NCI-H82 (cell line): Measurements from ENCODE around the gene KCNA2.
A peak's percentile ranks its signal among the peaks of the same experiment; 100 is the strongest.

Experiments
- DNase-seq: peaks from one replicate; lab custom pipeline; 2025; lab: John Stamatoyannopoulos, UW

The KCNA2 gene

DNA sequence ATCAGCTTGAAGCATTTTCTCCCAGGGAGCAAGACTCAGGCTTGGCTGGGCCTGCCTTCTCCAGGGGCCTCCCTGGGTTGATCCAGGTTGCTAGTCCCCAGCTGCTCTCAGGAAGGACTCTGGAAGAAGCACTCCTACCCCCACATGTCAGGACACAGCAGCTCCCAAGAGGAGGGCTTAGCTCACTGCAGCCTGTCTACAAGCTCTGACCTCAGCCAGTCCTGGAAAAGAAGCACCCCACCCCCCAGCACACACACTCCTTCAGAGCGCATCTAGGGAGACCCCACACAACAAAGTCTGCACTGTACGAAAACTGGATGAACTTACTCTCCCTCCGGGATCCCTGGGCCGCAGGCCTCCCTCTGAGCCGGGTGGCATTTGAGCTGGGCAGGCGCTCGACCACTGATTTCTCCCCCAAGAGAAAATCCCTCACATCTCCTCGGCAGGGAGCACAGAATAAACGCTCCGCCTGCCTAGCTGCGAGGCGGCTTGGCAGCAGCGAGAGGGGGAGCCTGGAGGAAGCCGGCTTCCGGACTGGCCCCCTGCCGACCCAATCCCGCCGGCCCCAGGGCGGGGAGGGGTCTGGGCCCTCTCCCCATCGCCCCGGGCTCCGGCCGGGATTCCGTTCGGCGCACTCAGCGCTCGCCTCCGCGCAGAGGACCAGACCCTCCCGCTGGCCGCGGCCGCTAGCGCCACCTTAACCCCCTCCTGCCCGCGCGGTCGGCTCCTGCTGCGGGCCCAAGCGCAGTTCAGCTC lies at the start of gene KCNA2:
Gene KCNA2 (minus strand): TSS at position 458 of the 756 bp plus-strand sequence. CDS start 1,576 bp downstream, outside the sequence.
- DNase-seq = peak; percentile 63

- DNase-seq = no peak
Measured at GRCh38 chr1:110650609-110651008, 44.5 kb upstream of the KCNA2 start.

DNA sequence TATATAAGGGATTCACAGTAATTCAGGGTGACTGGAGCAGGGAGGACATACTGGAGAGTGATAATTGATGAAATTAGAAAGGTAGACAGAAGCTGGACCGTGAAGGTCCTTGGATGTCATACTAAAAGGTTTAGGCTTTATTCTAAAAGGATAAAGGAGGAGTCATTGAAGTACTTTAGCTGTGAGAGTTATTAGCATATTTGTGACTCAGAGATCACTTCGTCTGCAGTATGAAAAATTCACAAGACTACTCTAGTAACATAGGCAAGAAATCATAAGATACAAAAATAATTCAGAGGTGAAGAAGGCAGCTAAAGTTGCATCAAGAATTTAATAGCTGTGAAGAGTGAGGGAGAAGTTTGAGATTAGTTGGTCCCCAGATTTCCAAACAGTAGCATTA lies 42.3 kb upstream of the KCNA2 start:
- DNase-seq = no peak

DNA sequence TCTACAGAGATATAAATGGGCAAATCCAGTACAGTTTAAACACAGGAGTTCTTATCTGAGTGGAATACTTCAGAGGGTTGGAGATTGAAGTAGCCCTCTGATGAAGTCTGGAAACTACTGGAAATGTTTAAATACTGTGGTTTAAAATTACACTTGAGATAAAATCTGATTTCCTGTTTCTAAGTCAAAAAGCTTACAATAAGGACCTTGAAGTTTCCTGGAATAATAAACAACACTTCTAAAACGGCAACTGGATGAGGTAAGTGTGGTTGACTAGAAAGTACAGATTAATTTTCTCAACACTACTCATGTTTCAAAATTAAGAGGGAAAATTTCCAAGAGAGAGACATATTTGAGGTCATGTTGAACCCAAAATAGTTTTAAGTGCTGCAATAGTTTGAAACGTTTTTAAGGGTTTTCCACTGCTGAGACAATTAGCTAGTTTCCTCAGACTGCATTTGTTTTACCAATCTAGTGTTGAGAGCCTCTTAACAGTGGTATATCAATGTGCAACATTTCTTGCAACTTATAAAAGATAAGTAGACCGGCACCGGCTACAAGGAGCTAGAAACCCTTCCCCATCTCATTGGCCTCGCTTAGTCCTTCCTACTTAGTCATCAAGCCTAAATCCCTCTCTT lies 41.2 kb upstream of the KCNA2 start:
- no peak for DNase-seq

GRCh38 chr1:110645821-110646735 lies 39.9 kb upstream of the KCNA2 start:
- DNase-seq = peak; percentile 90

DNA sequence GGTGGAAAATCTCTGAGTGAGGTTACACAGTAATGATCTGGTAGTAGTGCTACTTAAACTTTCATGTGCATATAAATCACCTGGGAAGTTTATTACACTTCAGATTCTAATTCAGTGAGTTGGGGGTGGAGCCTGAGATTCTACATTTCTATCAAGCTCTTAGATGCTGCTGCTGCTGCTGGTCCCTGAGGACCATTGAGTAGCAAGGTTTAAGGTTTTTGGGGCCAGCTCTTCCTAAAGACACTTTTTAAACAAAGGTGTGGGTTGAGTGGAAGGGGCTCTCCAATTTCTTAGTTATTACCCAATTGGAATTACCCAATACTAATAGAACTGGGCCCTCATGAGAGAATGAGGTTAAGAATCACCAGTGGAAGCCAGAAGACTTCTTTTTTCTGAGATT lies 39.1 kb upstream of the KCNA2 start:
- no peak for DNase-seq

- DNase-seq = no peak
Measured at GRCh38 chr1:110643879-110644472, 37.8 kb upstream of the KCNA2 start.

- DNase-seq = no peak
Measured at GRCh38 chr1:110639724-110640386, 33.7 kb upstream of the KCNA2 start.

GRCh38 chr1:110638556-110638955 lies 32.4 kb upstream of the KCNA2 start:
- no peak for DNase-seq

- DNase-seq = peak; percentile 57
Measured at GRCh38 chr1:110638058-110638457, 31.9 kb upstream of the KCNA2 start.

GRCh38 chr1:110637475-110637874 lies 31.3 kb upstream of the KCNA2 start:
- no peak for DNase-seq

DNA sequence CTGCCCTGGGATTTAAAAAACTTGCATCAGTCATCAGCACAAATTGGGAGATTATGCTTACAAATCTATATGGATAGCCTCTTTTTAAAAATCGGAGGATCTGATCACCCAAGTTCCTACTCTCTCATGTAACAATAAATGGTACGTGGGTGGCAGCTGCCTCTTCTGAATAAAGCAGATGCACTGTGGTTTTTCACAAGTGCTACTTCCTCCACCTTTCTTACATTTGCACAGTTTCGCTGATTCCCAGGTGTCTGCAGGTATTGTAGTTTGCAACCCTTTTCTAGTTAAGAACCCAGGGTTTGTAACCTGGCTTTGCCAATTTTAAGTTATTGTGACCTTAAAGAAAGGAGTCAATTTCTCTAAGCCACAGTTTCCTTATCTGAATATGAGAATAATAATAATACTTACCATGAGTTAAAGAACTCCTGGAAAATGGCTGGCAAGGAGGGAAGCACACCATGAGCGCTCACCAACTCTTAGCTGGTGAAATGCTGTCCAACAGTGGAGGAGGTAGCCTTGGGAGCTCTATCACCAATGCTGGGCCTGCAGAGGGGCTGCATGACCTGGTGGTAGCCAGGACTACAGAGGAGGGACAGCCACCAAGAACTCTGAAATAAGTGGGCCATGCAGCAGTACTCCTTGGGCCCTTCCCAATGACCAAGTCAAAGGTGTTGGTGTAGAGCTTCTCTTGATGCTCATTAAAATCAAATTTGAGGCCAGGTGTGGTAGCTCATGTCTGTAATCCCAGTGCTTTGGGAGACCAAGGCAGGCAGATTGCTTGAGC lies 30.2 kb upstream of the KCNA2 start:
- no peak for DNase-seq

DNA sequence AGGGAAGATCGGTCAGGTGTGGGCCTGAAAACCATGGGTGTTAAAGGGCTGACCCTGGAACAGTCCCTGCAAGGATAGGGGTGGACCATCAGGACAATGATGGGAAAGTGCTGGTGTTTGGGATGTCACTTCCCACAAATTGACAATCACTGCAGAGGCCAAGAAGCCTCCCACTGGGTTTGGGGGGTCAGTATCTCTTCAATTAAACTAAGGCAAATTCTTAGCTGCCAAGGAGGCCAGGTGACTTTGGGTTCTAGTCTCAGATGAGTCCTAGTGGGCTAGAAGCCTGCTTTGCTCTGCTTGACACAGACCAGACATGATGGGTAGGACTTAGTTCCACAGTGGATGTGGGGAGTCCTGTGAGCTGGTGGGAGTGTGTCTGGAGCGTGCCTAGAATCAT lies 29.3 kb upstream of the KCNA2 start:
- no peak for DNase-seq

DNA sequence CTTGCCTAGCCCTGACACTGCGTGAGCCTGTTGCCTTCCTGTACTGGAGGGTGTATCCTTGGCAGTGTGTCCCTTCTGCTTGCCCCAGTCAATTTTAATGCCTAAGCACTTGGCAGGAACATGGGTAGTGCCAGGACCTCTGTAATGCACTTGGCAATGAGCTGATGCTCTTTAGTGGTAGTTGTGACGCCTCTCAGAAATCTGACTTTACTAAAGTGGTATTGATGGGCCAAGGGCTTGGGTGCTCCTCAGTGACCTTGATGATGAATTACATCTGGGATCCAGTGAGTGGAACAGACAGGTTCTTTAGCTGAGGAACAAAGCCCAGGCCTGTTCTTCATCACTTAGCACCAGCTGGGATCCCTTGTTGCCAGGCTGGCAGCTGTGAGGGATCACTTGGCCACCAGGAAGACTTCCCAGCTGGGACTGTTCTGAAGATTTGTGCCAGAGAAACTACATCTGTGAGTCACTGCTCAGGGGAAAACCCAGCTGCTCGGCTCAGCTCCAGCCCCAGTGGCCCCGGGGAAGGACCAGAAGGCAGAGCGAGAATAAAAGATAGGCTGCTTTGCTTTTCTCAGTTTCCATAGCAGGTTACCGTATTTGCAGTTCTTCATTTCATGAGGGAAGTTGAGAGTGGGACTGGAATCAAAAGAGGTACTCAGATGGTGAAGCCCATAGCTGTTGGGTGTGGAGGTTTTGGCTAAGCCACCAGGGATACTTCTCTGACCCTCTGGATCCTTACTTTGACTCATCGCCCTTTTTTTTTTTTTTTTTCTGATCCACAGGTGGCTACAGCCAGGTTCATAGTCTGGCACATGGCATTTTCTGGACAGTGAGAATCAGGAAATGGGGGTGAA lies 28.5 kb upstream of the KCNA2 start:
- DNase-seq = peak; percentile 12

GRCh38 chr1:110634086-110634454 lies 27.9 kb upstream of the KCNA2 start:
- DNase-seq = no peak

DNA sequence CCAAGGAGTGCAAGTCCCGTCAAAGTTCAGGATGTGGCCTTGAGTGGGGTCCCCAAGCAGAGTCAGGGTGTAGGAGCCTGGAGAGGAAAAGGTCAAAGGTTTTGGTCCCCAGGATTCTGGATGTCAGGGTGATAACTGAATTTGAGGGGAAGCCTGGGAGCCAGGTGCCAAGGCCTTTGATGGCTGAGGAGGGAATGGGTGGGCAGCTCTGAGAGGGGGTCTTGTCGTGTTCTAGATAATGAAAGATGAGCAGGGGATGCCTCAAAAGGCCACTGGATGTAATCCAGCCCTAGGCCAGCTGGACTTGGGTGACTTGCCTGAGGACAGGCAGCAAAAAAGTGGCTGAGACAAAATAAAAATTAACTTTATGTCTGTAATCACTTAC lies 27.5 kb upstream of the KCNA2 start:
- DNase-seq = no peak

DNA sequence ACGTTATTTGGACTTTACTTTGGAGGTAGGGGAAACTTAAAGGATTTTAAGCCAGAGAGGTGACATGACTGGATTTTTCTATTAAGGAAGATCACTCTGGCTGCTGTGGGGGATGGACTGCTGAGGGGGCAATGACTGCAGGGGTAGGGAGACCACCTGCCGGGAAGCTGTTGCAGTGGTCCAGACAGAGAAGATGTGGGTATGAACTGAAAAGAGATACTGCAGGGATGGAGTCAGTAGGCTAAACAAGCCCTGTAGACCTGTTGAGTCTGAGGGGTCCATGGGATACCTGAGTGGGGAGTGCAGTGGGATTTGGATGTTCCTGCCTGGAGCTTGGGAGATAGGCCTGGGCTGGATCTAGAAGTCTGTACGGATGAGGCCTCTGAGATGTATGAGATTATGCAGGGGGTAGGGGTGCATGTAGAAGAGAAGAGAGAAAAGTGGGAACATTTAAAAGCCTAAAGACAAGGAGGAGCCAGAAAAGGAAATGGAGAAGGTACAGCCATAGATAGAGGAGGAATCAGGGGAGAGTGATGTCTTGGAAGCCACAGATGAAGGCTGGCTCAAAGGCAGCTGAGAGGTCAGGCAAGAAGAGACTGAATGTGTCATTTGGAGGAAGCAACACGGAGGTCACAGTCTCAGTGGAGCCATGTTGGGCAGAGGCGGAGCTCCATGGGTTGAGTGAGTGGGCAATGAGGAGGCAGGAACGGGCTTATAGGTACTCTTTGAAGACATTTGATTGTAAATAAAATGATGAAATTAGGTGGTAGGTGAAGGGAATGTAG lies 25.9 kb upstream of the KCNA2 start:
- DNase-seq = no peak

- DNase-seq = peak; percentile 84
Measured at GRCh38 chr1:110630839-110631663, 24.9 kb upstream of the KCNA2 start.
